ENCODE data around the gene SRRM5. TPM values are rescaled to one million over a fixed set of nuclear protein-coding genes. Genes with fewer than 3 reads are reported as not detected.

Gene SRRM5
- total and polyA plus RNA-seq, 2 of the 13 experiments (the other 11 are each of a cell fraction or from before 2014, with no cell fraction given), result 0.11 to 0.16 TPM

DNA sequence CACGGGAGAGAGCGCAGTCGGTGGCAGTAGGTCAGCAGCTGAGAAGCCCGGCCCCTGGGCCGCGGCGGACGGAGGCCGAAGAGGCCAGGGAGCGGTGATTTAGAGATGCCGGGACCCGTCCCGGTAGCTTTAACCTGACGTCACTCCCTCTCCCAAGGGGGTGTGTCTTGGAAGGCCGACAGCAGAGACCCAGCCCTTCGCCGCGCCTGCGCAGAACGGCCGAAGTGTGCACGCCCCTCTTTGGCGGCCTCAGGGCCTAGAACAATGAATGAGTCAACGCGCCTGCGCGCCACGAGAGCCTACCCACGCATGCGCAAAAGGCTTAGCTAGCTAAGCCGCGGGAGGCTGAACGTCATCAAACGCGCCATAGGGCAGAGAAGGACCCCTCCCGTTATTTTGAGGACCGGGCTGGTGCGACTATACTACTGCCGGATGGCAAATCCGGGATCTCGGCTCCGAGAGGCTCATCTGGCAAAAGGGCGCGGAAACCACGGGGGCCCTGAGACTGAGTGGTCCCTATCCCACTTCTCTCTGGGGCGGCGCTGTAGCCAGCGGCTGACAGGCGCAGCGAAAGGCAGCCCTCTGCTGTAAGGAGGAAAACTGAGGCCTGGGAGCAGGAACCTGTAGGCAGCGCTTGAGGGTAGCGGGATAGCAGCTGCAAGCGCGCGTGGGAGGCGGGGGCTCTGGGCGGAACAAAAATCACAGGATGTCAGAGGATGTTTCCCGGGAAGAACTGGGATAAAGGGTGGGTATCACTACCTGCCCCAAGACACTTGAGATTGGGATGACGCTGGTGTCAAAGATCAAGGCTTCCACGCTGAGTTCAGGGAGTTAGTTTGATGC, 15.7 kb upstream of the SRRM5 start, which contains the start of the genes IRGQ and ZNF576 (continued):
- TF ChIP-seq ZIK1 (CRISPR knock-in tag; IDR thresholded peaks at IDR 0.05; ENCODE audit: borderline replicate concordance, low read depth), result no peak
- TF ChIP-seq, protein P1, sequence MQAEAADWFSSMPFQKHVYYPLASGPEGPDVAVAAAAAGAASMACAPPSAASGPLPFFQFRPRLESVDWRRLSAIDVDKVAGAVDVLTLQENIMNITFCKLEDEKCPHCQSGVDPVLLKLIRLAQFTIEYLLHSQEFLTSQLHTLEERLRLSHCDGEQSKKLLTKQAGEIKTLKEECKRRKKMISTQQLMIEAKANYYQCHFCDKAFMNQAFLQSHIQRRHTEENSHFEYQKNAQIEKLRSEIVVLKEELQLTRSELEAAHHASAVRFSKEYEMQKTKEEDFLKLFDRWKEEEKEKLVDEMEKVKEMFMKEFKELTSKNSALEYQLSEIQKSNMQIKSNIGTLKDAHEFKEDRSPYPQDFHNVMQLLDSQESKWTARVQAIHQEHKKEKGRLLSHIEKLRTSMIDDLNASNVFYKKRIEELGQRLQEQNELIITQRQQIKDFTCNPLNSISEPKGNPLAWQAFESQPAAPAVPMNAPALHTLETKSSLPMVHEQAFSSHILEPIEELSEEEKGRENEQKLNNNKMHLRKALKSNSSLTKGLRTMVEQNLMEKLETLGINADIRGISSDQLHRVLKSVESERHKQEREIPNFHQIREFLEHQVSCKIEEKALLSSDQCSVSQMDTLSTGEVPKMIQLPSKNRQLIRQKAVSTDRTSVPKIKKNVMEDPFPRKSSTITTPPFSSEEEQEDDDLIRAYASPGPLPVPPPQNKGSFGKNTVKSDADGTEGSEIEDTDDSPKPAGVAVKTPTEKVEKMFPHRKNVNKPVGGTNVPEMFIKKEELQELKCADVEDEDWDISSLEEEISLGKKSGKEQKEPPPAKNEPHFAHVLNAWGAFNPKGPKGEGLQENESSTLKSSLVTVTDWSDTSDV (CRISPR knock-in tag; IDR thresholded peaks at IDR 0.05), result 0 out of 2 replicates have a peak, but pooled peaks have one; percentile 46
- TF ChIP-seq ZNF335 (CRISPR knock-in tag; IDR thresholded peaks at IDR 0.05), result peak; percentile 100
- no peak for TF ChIP-seq HMG20B (CRISPR knock-in tag; conservative IDR thresholded peaks at IDR 0.05)
- TF ChIP-seq RARA (CRISPR knock-in tag; IDR thresholded peaks at IDR 0.05), result peak; percentile 36; the same call in 1 of the 2 replicates
- TF ChIP-seq TOPORS (CRISPR knock-in tag; IDR thresholded peaks at IDR 0.05), result no peak
- TF ChIP-seq ZNF329 (CRISPR knock-in tag; IDR thresholded peaks at IDR 0.05; ENCODE audit: low read depth), result no peak
- peak; percentile 59; the same call in 1 of the 2 replicates for TF ChIP-seq IRF2 (CRISPR knock-in tag; IDR thresholded peaks at IDR 0.05)
- TF ChIP-seq ZNF136 (CRISPR knock-in tag; IDR thresholded peaks at IDR 0.05; ENCODE audit: low read depth), result peak; percentile 80
- TF ChIP-seq ZNF746 (CRISPR knock-in tag; IDR thresholded peaks at IDR 0.05), result no peak
- no peak for TF ChIP-seq GLMP (CRISPR knock-in tag; IDR thresholded peaks at IDR 0.05; ENCODE audit: borderline replicate concordance)
- no peak for TF ChIP-seq MATR3 (CRISPR knock-in tag; IDR thresholded peaks at IDR 0.05)
- peak; percentile 24; the same call in 1 of the 2 replicates for TF ChIP-seq SALL1 (CRISPR knock-in tag; IDR thresholded peaks at IDR 0.05)
- no peak for TF ChIP-seq GTF3A (CRISPR knock-in tag; conservative IDR thresholded peaks at IDR 0.05)
- 0 out of 2 replicates have a peak, but pooled peaks have one; percentile 63 for TF ChIP-seq ZNF670 (CRISPR knock-in tag; IDR thresholded peaks at IDR 0.05; ENCODE audit: borderline replicate concordance)
- TF ChIP-seq SMAD3 (CRISPR knock-in tag; IDR thresholded peaks at IDR 0.05), result 0 out of 2 replicates have a peak, but pooled peaks have one; percentile 10
- peak; percentile 34; the same call in 1 of the 2 replicates for TF ChIP-seq HIC2 (CRISPR knock-in tag; IDR thresholded peaks at IDR 0.05; ENCODE audit: low read depth)
- 0 out of 2 replicates have a peak, but pooled peaks have one; percentile 23 for TF ChIP-seq ZBTB7B (CRISPR knock-in tag; IDR thresholded peaks at IDR 0.05)
- TF ChIP-seq ARNT2 (CRISPR knock-in tag; IDR thresholded peaks at IDR 0.05; ENCODE audit: low read depth), result peak; percentile 60; the same call in 1 of the 2 replicates
- TF ChIP-seq, protein P2, sequence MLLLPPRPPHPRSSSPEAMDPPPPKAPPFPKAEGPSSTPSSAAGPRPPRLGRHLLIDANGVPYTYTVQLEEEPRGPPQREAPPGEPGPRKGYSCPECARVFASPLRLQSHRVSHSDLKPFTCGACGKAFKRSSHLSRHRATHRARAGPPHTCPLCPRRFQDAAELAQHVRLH (CRISPR knock-in tag; IDR thresholded peaks at IDR 0.05; ENCODE audit: borderline replicate concordance, low read depth), result no peak
- TF ChIP-seq NCOA2 (CRISPR knock-in tag; IDR thresholded peaks at IDR 0.05), result no peak; the same call in 1 of the 2 replicates
- no peak for TF ChIP-seq ZSCAN12 (CRISPR knock-in tag; IDR thresholded peaks at IDR 0.05)
- TF ChIP-seq PITX1 (CRISPR knock-in tag; IDR thresholded peaks at IDR 0.05), result peak; percentile 58; the same call in 1 of the 2 replicates
- TF ChIP-seq TMF1 (CRISPR knock-in tag; IDR thresholded peaks at IDR 0.05; ENCODE audit: low read depth), result no peak
- no peak for TF ChIP-seq ZBTB8A (CRISPR knock-in tag; IDR thresholded peaks at IDR 0.05; ENCODE audit: borderline replicate concordance, low read depth)

Data from HepG2 (cell line).